Measurements from ENCODE around the gene MARCHF10. TPM values are rescaled to one million over a fixed set of nuclear protein-coding genes. Genes with fewer than 3 reads are reported as not detected.

MARCHF10 gene
- total and polyA plus RNA-seq, 2 of the 13 experiments (the other 11 are each of a cell fraction or from before 2014, with no cell fraction given), result not detected

GRCh38 chr17:62678214-62678919 is 129.7 kb downstream of the MARCHF10 start (continued):
- no peak for TF ChIP-seq ZBTB40 (IDR thresholded peaks at IDR 0.05)
- no peak for TF ChIP-seq ZBTB40 (CRISPR knock-in tag; IDR thresholded peaks at IDR 0.05)
- TF ChIP-seq CHD2 (IDR thresholded peaks at IDR 0.05; ENCODE audit: low read depth, low read length), result no peak
- no peak for TF ChIP-seq ATAD3A (CRISPR knock-in tag; IDR thresholded peaks at IDR 0.05)
- no peak for TF ChIP-seq MEIS2 (CRISPR knock-in tag; IDR thresholded peaks at IDR 0.05)
